GM10266 (cell line): Measurements from ENCODE around the gene MGLL.

Source experiments
- DNase-seq: peaks from one replicate; pipeline ENCODE4 v3.0.0; 2012; ENCODE audit errors: extremely low spot score
- CTCF ChIP-seq: IDR thresholded peaks from 2 replicates; pipeline ENCODE4 v1.5.1; 2012; ENCODE audit warnings: mild to moderate bottlenecking, low read depth; ENCODE audit not compliant: control insufficient read depth, insufficient read depth; ENCODE audit errors: missing control alignments

Gene MGLL

DNA sequence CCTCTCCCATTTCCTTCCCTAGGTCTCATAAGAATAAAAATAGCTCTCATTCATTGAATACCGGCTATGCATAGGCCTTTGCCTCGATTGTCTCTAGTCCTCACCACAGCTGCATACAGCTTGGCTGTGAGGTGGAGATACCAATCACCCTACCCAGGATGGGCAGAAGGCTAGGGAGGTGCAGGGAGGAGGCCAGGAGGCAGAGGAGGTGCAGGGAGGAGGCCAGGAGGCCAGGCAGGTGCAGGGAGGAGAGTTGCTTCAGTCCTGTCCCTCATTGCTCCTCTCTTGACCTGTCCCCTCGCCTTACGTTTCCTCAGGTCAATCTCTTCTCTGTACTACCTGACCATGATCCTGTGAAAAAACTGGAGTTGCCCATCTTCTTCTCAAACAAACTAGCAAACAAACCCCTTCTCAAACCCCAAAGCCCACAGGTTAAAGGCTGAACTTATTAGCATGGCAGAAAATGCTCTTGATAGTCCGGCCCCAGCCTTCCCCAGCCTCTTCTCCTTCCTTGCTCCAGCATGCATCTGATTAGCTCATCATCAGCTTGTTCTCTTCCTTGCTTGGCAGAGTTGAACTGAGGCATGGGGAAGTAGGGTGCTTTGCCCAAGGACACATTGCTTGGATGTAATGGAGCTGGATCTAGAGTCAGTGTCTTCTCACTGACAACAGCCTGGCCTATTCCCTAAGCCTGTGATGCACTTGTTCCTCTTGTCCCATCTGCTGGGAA lies 177.5 kb downstream of the MGLL start:
- no peak for TF ChIP-seq CTCF
- no peak for DNase-seq

DNA sequence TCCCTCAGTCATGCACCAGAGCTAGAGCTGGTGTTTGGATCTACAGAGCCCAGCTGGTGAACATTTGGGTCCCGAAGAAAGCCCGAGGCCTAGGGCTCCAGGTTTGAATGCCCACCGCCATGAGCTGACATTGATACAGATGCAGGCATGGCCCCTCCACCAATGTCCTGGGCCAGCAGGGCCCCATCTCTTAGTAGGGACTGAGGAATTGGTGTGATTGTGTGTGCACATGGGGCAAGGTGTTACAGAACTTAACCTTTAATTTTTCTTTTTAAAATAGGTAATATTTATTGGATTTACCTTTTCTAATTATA lies 182.3 kb downstream of the MGLL start:
- TF ChIP-seq CTCF, result no peak
- DNase-seq, result no peak

DNA sequence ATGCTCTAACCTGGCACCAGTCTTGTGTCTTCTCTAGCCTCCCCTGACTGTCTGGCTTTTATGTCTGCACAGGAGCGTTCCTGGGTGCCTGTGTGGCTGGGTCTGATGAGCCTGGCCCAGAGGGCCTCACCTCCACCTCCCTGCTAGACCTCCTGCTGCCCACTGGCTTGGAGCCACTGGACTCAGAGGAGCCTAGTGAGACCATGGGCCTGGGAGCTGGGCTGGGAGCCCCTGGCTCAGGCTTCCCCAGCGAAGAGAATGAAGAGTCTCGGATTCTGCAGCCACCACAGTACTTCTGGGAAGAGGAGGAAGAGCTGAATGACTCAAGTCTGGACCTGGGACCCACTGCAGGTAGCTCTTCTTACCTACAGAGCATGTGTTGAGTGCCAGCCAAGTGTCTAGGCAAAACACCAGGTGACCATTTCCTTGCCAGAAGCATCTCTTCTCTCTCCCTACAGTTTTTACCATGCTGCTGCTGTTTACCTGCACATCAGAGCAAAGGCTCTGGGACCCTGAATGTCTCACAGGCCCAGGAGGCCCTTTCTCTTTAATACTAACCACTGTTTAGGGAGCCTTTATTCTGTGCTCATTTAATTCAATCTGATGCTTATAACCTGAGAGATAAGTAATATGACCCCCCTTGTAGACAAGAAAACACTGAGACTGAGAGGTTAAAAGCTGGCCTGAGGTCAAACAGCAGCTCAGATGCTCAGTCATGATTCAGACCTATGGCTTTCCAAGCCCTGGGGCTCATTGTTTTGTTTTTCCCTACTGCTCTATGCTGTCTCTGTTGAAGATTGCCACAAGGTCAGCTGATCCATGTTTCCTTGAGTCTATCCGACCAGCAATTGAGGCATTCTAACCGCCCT lies 182.9 kb downstream of the MGLL start:
- no peak for TF ChIP-seq CTCF
- no peak for DNase-seq
